GM23248 (cell line): ENCODE measurements around the gene ARMC3. TPM values are rescaled to one million over a fixed set of nuclear protein-coding genes. Genes with fewer than 3 reads are reported as not detected.
A peak's percentile ranks its signal among the peaks of the same experiment; 100 is the strongest.

Experiments
- DNase-seq: peaks from one replicate; pipeline ENCODE4 v3.0.0-alpha.2; 2015
- H2AFZ ChIP-seq: fragments of 200-600 bp; sonication (generic); 2 replicates; pipeline ENCODE4 v1.6.1; 2016; ENCODE audit warnings: antibody characterized with exemption
- H3F3A ChIP-seq: fragments of 200-600 bp; sonication (generic); 2 replicates; pipeline ENCODE4 v1.6.1; 2016; ENCODE audit warnings: mild to moderate bottlenecking, antibody characterized with exemption, mixed run types; ENCODE audit not compliant: insufficient read depth
- H3K27ac ChIP-seq: fragments of 200-600 bp; sonication (generic); 2 replicates; pipeline ENCODE4 v1.5.1; 2016; ENCODE audit warnings: mild to moderate bottlenecking
- H3K27me3 ChIP-seq: fragments of 200-600 bp; sonication (generic); replicated peaks from 2 replicates; pipeline ENCODE4 v1.6.1; 2016; ENCODE audit warnings: mild to moderate bottlenecking; ENCODE audit not compliant: insufficient read depth
- H3K36me3 ChIP-seq: fragments of 200-600 bp; sonication (generic); 2 replicates; pipeline ENCODE4 v1.6.1; 2016; ENCODE audit warnings: low read depth, mild to moderate bottlenecking
- H3K4me1 ChIP-seq: fragments of 200-600 bp; sonication (generic); 2 replicates; pipeline ENCODE4 v1.6.1; 2016; ENCODE audit warnings: mild to moderate bottlenecking; ENCODE audit not compliant: insufficient read depth
- H3K4me2 ChIP-seq: fragments of 200-600 bp; sonication (generic); one replicate; pipeline ENCODE4 v1.6.1; 2016; ENCODE audit warnings: mild to moderate bottlenecking; ENCODE audit not compliant: unreplicated experiment
- H3K4me3 ChIP-seq: fragments of 200-600 bp; sonication (generic); 2 replicates; pipeline ENCODE4 v1.5.1; 2016; ENCODE audit warnings: mild to moderate bottlenecking
- H3K79me2 ChIP-seq: fragments of 200-600 bp; sonication (generic); 2 replicates; pipeline ENCODE4 v1.6.1; 2016; ENCODE audit warnings: mild to moderate bottlenecking; ENCODE audit not compliant: insufficient read depth
- H3K9ac ChIP-seq: fragments of 200-600 bp; sonication (generic); 2 replicates; pipeline ENCODE4 v1.6.1; 2016; ENCODE audit warnings: mild to moderate bottlenecking
- H3K9me2 ChIP-seq: fragments of 200-600 bp; sonication (generic); 2 replicates; pipeline ENCODE4 v1.6.1; 2016; ENCODE audit warnings: mixed run types, mild to moderate bottlenecking, moderate library complexity; ENCODE audit not compliant: insufficient read depth
- H3K9me3 ChIP-seq: fragments of 200-600 bp; sonication (generic); one replicate; pipeline ENCODE4 v1.6.1; 2017; ENCODE audit warnings: low read depth
- H4K20me1 ChIP-seq: fragments of 200-600 bp; sonication (generic); 2 replicates; pipeline ENCODE4 v1.6.0; 2016; ENCODE audit not compliant: insufficient read depth
- EZH2 ChIP-seq: fragments of 200-600 bp; sonication (generic); IDR thresholded peaks from 2 replicates; pipeline ENCODE4 v1.6.1; 2018; ENCODE audit warnings: antibody characterized with exemption, mild to moderate bottlenecking; ENCODE audit not compliant: insufficient read depth, poor library complexity, severe bottlenecking
- EZH2phosphoT487 ChIP-seq: fragments of 200-600 bp; sonication (generic); IDR thresholded peaks from 2 replicates; pipeline ENCODE4 v1.6.1; 2018; ENCODE audit warnings: antibody characterized with exemption, moderate library complexity, mild to moderate bottlenecking, low read depth; ENCODE audit not compliant: insufficient read depth
- WGBS, 2 experiments: methylation state at CpG; one replicate each; pipeline ENCODE4 v1.1.6; 2015 to 2017; ENCODE audit warnings: low lambda C conversion rate in 2 of 2, low coverage in 1 of 2; ENCODE audit errors: missing lambda C conversion rate in 2 of 2; 5-methylcytosine and 5-hydroxymethylcytosine counted together
- in situ Hi-C: fragments of 300-500 bp; cut with MboI; formaldehyde crosslinking; loops from 2 replicates; pipeline ENCODE4 v1.15.0; 2020
- polyA plus RNA-seq: library from polyadenylated mRNA; unstranded; fragments of >200 nt; fragmentation: Nextera tagmentation; extraction: Ambion mirVana; gene quantifications from 2 replicates; pipeline ENCODE4 v1.2.1, GENCODE V29; 2016
- total RNA-seq: library from RNA; depleted of rRNA; stranded (reverse); fragments of >200 nt; shearing (Covaris generic); gene quantifications from 2 replicates; pipeline ENCODE4 v1.2.3, GENCODE V29; 2014

The ARMC3 gene
- total and polyA plus RNA-seq, 2 experiments from 2014 or later, result not detected

- no peaks in the 10 kb centered on the region for H3K79me2 ChIP-seq
- 44 to 59% methylated on average over 2 of the region's 2 CpGs for WGBS, 2 experiments
Observed at GRCh38 chr10:23040002-23040401, 112.1 kb downstream of the ARMC3 start.

GRCh38 chr10:23046027-23046426 is 118.2 kb downstream of the ARMC3 start:
- H3K4me1 ChIP-seq, result no peaks in the 10 kb centered on the region
- no peak overlapping the region for H3K9ac ChIP-seq
- 36 to 43% methylated on average over 4 of the region's 4 CpGs for WGBS, 2 experiments
- H3K4me2 ChIP-seq, result no peak overlapping the region
- no peaks in the 10 kb centered on the region for H3K79me2 ChIP-seq
- H3K27ac ChIP-seq, result no peak overlapping the region
- no peaks in the 10 kb centered on the region for H3K36me3 ChIP-seq
- no peaks in the 10 kb centered on the region; the same call in none of the 2 replicates for H3K27me3 ChIP-seq
- in situ Hi-C loops, result no loop called here
- DNase-seq, result no peak
- no peaks in the 10 kb centered on the region for H4K20me1 ChIP-seq
- H3K9me3 ChIP-seq, result no peaks in the 10 kb centered on the region
- no peak for TF ChIP-seq EZH2phosphoT487
- no peak for TF ChIP-seq EZH2
- no peaks in the 10 kb centered on the region for H3F3A ChIP-seq
- H2AFZ ChIP-seq, result no peak overlapping the region
- H3K4me3 ChIP-seq, result no peak overlapping the region
- H3K9me2 ChIP-seq, result no peaks in the 10 kb centered on the region

More at GRCh38 chr10:23040002-23040401, 112.1 kb downstream of the ARMC3 start:
- Histone ChIP-seq H4K20me1 (no peaks in the 10 kb centered on the region), H3K9me2 (no peaks in the 10 kb centered on the region), H3K9me3 (no peaks in the 10 kb centered on the region), H3K36me3 (no peaks in the 10 kb centered on the region), H3K4me2 (no peak overlapping the region), H3K27me3 (peaks cover 4% of the 10 kb centered on the region; the same call in 1 of the 2 replicates), H3K4me1 (no peaks in the 10 kb centered on the region), H3K4me3 (no peak overlapping the region), H3F3A (no peaks in the 10 kb centered on the region), H3K27ac (no peak overlapping the region), H2AFZ (no peak overlapping the region), H3K9ac (no peak overlapping the region)
- in situ Hi-C loops, result no loop called here
- TF ChIP-seq EZH2, result no peak
- DNase-seq, result no peak

- no peak overlapping the region for H3K4me3 ChIP-seq
- no peak overlapping the region for H3K4me2 ChIP-seq
- H3K9me3 ChIP-seq, result no peaks in the 10 kb centered on the region
- H3F3A ChIP-seq, result no peaks in the 10 kb centered on the region
- peak; percentile 48 for DNase-seq
- no peaks in the 10 kb centered on the region; the same call in none of the 2 replicates for H3K27me3 ChIP-seq
- no peaks in the 10 kb centered on the region for H3K36me3 ChIP-seq
- H3K4me1 ChIP-seq, result no peaks in the 10 kb centered on the region
- no peaks in the 10 kb centered on the region for H3K9me2 ChIP-seq
- H4K20me1 ChIP-seq, result no peaks in the 10 kb centered on the region
- no peak overlapping the region for H3K9ac ChIP-seq
- 0 out of 2 replicates have a peak overlapping the region, but pooled peaks have one; percentile 16 for H2AFZ ChIP-seq
- H3K79me2 ChIP-seq, result no peaks in the 10 kb centered on the region
- WGBS, 2 experiments, result 18 to 22% methylated on average over 9 of the region's 9 CpGs
- no peak overlapping the region for H3K27ac ChIP-seq
- in situ Hi-C loops, result no loop called here
- TF ChIP-seq EZH2, result no peak
- no peak for TF ChIP-seq EZH2phosphoT487
Observed at GRCh38 chr10:23047201-23048050, 119.6 kb downstream of the ARMC3 start.

- TF ChIP-seq EZH2, result no peak
- no peak for TF ChIP-seq EZH2phosphoT487
- in situ Hi-C loops, result no loop called here
Observed at GRCh38 chr10:23048191-23048590, 120.3 kb downstream of the ARMC3 start.

More at GRCh38 chr10:23048191-23048590, 120.3 kb downstream of the ARMC3 start:
- H3F3A ChIP-seq, result no peaks in the 10 kb centered on the region
- H3K4me3 ChIP-seq, result no peak overlapping the region
- H3K27ac ChIP-seq, result no peak overlapping the region
- H3K9me3 ChIP-seq, result no peaks in the 10 kb centered on the region
- no peaks in the 10 kb centered on the region for H3K79me2 ChIP-seq
- 81 to 83% methylated on average over 4 of the region's 4 CpGs for WGBS, 2 experiments
- H3K27me3 ChIP-seq, result no peaks in the 10 kb centered on the region; the same call in none of the 2 replicates
- no peak overlapping the region for H3K4me2 ChIP-seq
- no peaks in the 10 kb centered on the region for H3K4me1 ChIP-seq
- no peaks in the 10 kb centered on the region for H4K20me1 ChIP-seq
- H3K9me2 ChIP-seq, result no peaks in the 10 kb centered on the region
- no peaks in the 10 kb centered on the region for H3K36me3 ChIP-seq
- no peak overlapping the region for H3K9ac ChIP-seq
- H2AFZ ChIP-seq, result no peak overlapping the region
- no peak for DNase-seq
